GM13976 (cell line): ENCODE data around the gene MAMLD1.

Experiments used
- DNase-seq: peaks from one replicate; pipeline ENCODE4 v3.0.0; 2012; ENCODE audit warnings: low spot score
- CTCF ChIP-seq: IDR thresholded peaks from 2 replicates; pipeline ENCODE4 v1.5.1; 2012; ENCODE audit warnings: borderline replicate concordance, mild to moderate bottlenecking; ENCODE audit not compliant: insufficient read depth; ENCODE audit errors: extremely low read depth, missing control alignments, control extremely low read depth
- in situ Hi-C: fragments of 300-500 bp; cut with MboI; formaldehyde crosslinking; loops from one replicate; pipeline ENCODE4 v1.12.0; 2022; ENCODE audit warnings: low sequenced_read_pairs, mixed read lengths, inconsistent platforms; ENCODE audit not compliant: unreplicated experiment

The MAMLD1 gene

GRCh38 chrX:150504397-150505182 is 141.5 kb downstream of the MAMLD1 start:
- in situ Hi-C loops: no loop called here
- no peak for DNase-seq

GRCh38 chrX:150506020-150506419 is 142.9 kb downstream of the MAMLD1 start:
- DNase-seq: no peak
- TF ChIP-seq CTCF: no peak
- in situ Hi-C loops: no loop called here

More at GRCh38 chrX:150504397-150505182, 141.5 kb downstream of the MAMLD1 start:
- TF ChIP-seq CTCF: no peak

- no peak for TF ChIP-seq CTCF
- in situ Hi-C loops: no loop called here
- DNase-seq: no peak
Measured at GRCh38 chrX:150506486-150506885, 143.4 kb downstream of the MAMLD1 start.

GRCh38 chrX:150507251-150507856 is 144.2 kb downstream of the MAMLD1 start:
- in situ Hi-C loops: no loop called here
- no peak for TF ChIP-seq CTCF
- DNase-seq: no peak

GRCh38 chrX:150508018-150508417 is 144.9 kb downstream of the MAMLD1 start:
- no peak for TF ChIP-seq CTCF
- no peak for DNase-seq
- in situ Hi-C loops: no loop called here

- in situ Hi-C loops: no loop called here
- no peak for TF ChIP-seq CTCF
- no peak for DNase-seq
Measured at GRCh38 chrX:150508451-150509367, 145.6 kb downstream of the MAMLD1 start.
